H1 (cell line): ENCODE data around the gene FAM193B. TPM values are rescaled to one million over a fixed set of nuclear protein-coding genes. Genes with fewer than 3 reads are reported as not detected.

ENCODE experiments used
- EGR1 ChIP-seq: IDR thresholded peaks from 2 replicates; pipeline ENCODE4 v1.6.1; 2011; ENCODE audit warnings: low read depth, low read length, borderline replicate concordance
- EZH2 ChIP-seq: fragments of 200-600 bp; sonication (generic); IDR thresholded peaks from 2 replicates; pipeline ENCODE4 v1.7.1; 2012; ENCODE audit warnings: low read depth, mild to moderate bottlenecking, moderate library complexity, low read length, inconsistent platforms; ENCODE audit not compliant: severe bottlenecking
- FOSL1 ChIP-seq: IDR thresholded peaks from 2 replicates; pipeline ENCODE4 v1.6.1; 2011; ENCODE audit warnings: mild to moderate bottlenecking, low read depth, low read length, moderate library complexity; ENCODE audit not compliant: insufficient read depth
- PHF8 ChIP-seq: fragments of 200-600 bp; sonication (generic); conservative IDR thresholded peaks from 2 replicates; pipeline ENCODE4 v1.7.1; 2012; ENCODE audit warnings: low read depth, mild to moderate bottlenecking, inconsistent platforms, low read length, moderate library complexity
- RFX5 ChIP-seq: IDR thresholded peaks from 2 replicates; pipeline ENCODE4 v1.6.1; 2011; ENCODE audit warnings: low read depth, low read length, improper control_type of control experiment, borderline replicate concordance
- SP4 ChIP-seq: IDR thresholded peaks from 2 replicates; pipeline ENCODE4 v1.6.1; 2012; ENCODE audit warnings: low read length, inconsistent platforms
- polyA plus RNA-seq, 7 experiments: library from polyadenylated mRNA; depleted of rRNA in 3 of 7; stranded (reverse) in 5 of 7; unstranded in 2 of 7; fragments of >200 nt in 5 of 7; fragments of 200-250 nt in 2 of 7; gene quantifications; 1 replicate in 5 of 7; 2 replicates in 1 of 7; 4 replicates in 1 of 7; pipeline versions ENCODE4 v1.2.1 to v1.2.3, GENCODE V29; 2011 to 2013; ENCODE audit warnings: missing spikeins in 2 of 7, mixed read lengths in 2 of 7
- total RNA-seq: library from RNA; stranded (reverse); fragmentation: NEBNext Ultra II Directional; extraction: Animal tissue kit (Norgen Biotek cat#: 25700); gene quantifications from 2 replicates; pipeline ENCODE4 v1.2.1, GENCODE V29; 2021
- TF ChIP-seq, protein P1 (sequence below): IDR thresholded peaks from 2 replicates; pipeline ENCODE4 v1.6.1; 2012; ENCODE audit warnings: inconsistent platforms

Gene FAM193B
- total and polyA plus RNA-seq, 2 of the 8 experiments (the other 6 are each of a cell fraction or from before 2014, with no cell fraction given): 49.9 to 69.8 TPM

GRCh38 chr5:177500685-177501522 is 53.5 kb downstream of the FAM193B start (continued):
- TF ChIP-seq EZH2 (no peak), RFX5 (0 out of 2 replicates have a peak, but pooled peaks have one; percentile 33), EGR1 (no peak), PHF8 (no peak), FOSL1 (no peak), SP4 (no peak)
- TF ChIP-seq, protein P1, sequence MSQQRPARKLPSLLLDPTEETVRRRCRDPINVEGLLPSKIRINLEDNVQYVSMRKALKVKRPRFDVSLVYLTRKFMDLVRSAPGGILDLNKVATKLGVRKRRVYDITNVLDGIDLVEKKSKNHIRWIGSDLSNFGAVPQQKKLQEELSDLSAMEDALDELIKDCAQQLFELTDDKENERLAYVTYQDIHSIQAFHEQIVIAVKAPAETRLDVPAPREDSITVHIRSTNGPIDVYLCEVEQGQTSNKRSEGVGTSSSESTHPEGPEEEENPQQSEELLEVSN: no peak
